IMR-90 (cell line): ENCODE data around the gene SLC30A1. TPM values are rescaled to one million over a fixed set of nuclear protein-coding genes. Genes with fewer than 3 reads are reported as not detected.

Experiments used
- ATAC-seq: fragments of 200-7000 bp; cut with Tn5 transposase; 2 replicates; pipeline ENCODE4 v1.9.1; 2020; ENCODE audit warnings: low read depth, mild to moderate bottlenecking, moderate library complexity
- BruUV-seq: library from RNA; stranded (reverse); fragments of 400-500 nt; replicated peaks from 2 replicates; lab custom pipeline; 2021; lab: Mats Ljungman, UMichigan
- CTCF ChIA-PET: fragments of 300-600 bp; formaldehyde crosslinking; extraction: SDS; loops from one replicate; lab custom pipeline; 2021; ENCODE audit warnings: antibody characterized with exemption; lab: Yijun Ruan, JAX
- POLR2A ChIA-PET: fragments of 300-600 bp; sonication (Branson Sonifier 250); formaldehyde crosslinking; loops from one replicate; lab custom pipeline; 2022; ENCODE audit warnings: antibody characterized with exemption; ENCODE audit not compliant: unreplicated experiment; lab: Charles Lee
- DNase-seq: peaks from one replicate; pipeline ENCODE4 v3.0.0; 2013
- H2AFZ ChIP-seq: replicated peaks from 2 replicates; pipeline ENCODE3; 2013; ENCODE audit warnings: low read length, mild to moderate bottlenecking; ENCODE audit not compliant: poor library complexity
- H2AK5ac ChIP-seq: 2 replicates; pipeline ENCODE4 v1.6.1; 2013; ENCODE audit warnings: low read depth, low read length, inconsistent platforms
- H2AK9ac ChIP-seq: replicated peaks from 2 replicates; pipeline ENCODE3; 2013; ENCODE audit warnings: mild to moderate bottlenecking, low read depth, low read length, moderate library complexity; ENCODE audit not compliant: poor library complexity
- H2BK120ac ChIP-seq: 2 replicates; pipeline ENCODE4 v1.6.1; 2013; ENCODE audit warnings: low read depth, low read length, inconsistent platforms
- H2BK15ac ChIP-seq: 3 replicates; pipeline ENCODE4 v1.6.1; 2013; ENCODE audit warnings: low read depth, low read length, inconsistent platforms
- H2BK20ac ChIP-seq: 2 replicates; pipeline ENCODE4 v1.6.1; 2013; ENCODE audit warnings: low read depth, mild to moderate bottlenecking, inconsistent platforms, low read length, moderate library complexity
- H2BK5ac ChIP-seq: 2 replicates; pipeline ENCODE4 v1.6.1; 2013; ENCODE audit warnings: mild to moderate bottlenecking, low read depth, low read length, inconsistent platforms; ENCODE audit not compliant: poor library complexity, severe bottlenecking
- H3K14ac ChIP-seq: replicated peaks from 2 replicates; pipeline ENCODE4 v1.6.1; 2013; ENCODE audit warnings: low read depth, low read length, inconsistent platforms
- H3K18ac ChIP-seq: 2 replicates; pipeline ENCODE4 v1.6.1; 2013; ENCODE audit warnings: low read depth, low read length, control low read depth
- H3K23ac ChIP-seq: 2 replicates; pipeline ENCODE4 v1.6.1; 2013; ENCODE audit warnings: low read depth, low read length, inconsistent platforms
- H3K27ac ChIP-seq: 2 replicates; pipeline ENCODE4 v1.5.1; 2013; ENCODE audit warnings: mild to moderate bottlenecking, control low read depth, low read length; ENCODE audit not compliant: insufficient read depth
- H3K27me3 ChIP-seq: 2 replicates; pipeline ENCODE4 v1.6.1; 2013; ENCODE audit warnings: low read length; ENCODE audit not compliant: control insufficient read depth, insufficient read depth
- H3K36me3 ChIP-seq: 2 replicates; pipeline ENCODE4 v1.6.1; 2013; ENCODE audit warnings: low read length, mixed read lengths; ENCODE audit not compliant: control insufficient read depth, insufficient read depth
- H3K4ac ChIP-seq: 2 replicates; pipeline ENCODE4 v1.6.1; 2013; ENCODE audit warnings: low read depth, low read length, inconsistent platforms
- H3K4me1 ChIP-seq: 2 replicates; pipeline ENCODE4 v1.6.1; 2013; ENCODE audit warnings: low read length, mixed read lengths; ENCODE audit not compliant: control insufficient read depth, insufficient read depth
- H3K4me2 ChIP-seq: 2 replicates; pipeline ENCODE4 v1.6.1; 2013; ENCODE audit warnings: low read depth, mild to moderate bottlenecking, control low read depth, low read length, moderate library complexity
- H3K4me3 ChIP-seq: 2 replicates; pipeline ENCODE4 v1.5.1; 2013; ENCODE audit warnings: low read depth, mild to moderate bottlenecking, control low read depth, low read length, moderate library complexity; ENCODE audit not compliant: insufficient read depth
- H3K56ac ChIP-seq: 2 replicates; pipeline ENCODE4 v1.6.1; 2013; ENCODE audit warnings: low read length, inconsistent platforms; ENCODE audit not compliant: insufficient read depth; ENCODE audit errors: extremely low read depth
- H3K79me1 ChIP-seq, 2 experiments: 2 replicates each; pipeline ENCODE4 v1.6.1; 2013; ENCODE audit warnings: low read length in 2 of 2, inconsistent platforms in 1 of 2, low read depth in 1 of 2
- H3K9ac ChIP-seq: 2 replicates; pipeline ENCODE4 v1.6.1; 2013; ENCODE audit warnings: low read depth, low read length, control low read depth
- H3K9me1 ChIP-seq: 2 replicates; pipeline ENCODE4 v1.6.1; 2013; ENCODE audit warnings: low read length, inconsistent platforms; ENCODE audit not compliant: insufficient read depth
- H3K9me3 ChIP-seq: 2 replicates; pipeline ENCODE4 v1.6.1; 2013; ENCODE audit warnings: low read length; ENCODE audit not compliant: control insufficient read depth, insufficient read depth
- H4K20me1 ChIP-seq: 2 replicates; pipeline ENCODE4 v1.6.1; 2013; ENCODE audit warnings: low read length, inconsistent platforms; ENCODE audit not compliant: insufficient read depth
- H4K5ac ChIP-seq: 2 replicates; pipeline ENCODE4 v1.6.1; 2013; ENCODE audit warnings: mild to moderate bottlenecking, low read depth, low read length, control low read depth
- H4K8ac ChIP-seq, 2 experiments: 2 replicates each; pipeline ENCODE4 v1.6.1; 2013; ENCODE audit warnings: low read depth in 2 of 2, low read length in 2 of 2, control low read depth in 1 of 2, inconsistent platforms in 1 of 2
- H4K91ac ChIP-seq: 2 replicates; pipeline ENCODE4 v1.6.1; 2013; ENCODE audit warnings: low read depth, low read length, inconsistent platforms; ENCODE audit not compliant: insufficient read depth
- CTCF ChIP-seq: conservative IDR thresholded peaks from 2 replicates; pipeline ENCODE4 v1.5.1; 2012; ENCODE audit warnings: mild to moderate bottlenecking, low read depth, low read length, improper control_type of control experiment
- FOS ChIP-seq: fragments of 150-350 bp; IDR thresholded peaks from 2 replicates; pipeline ENCODE4 v1.6.1; 2016; ENCODE audit warnings: low read depth, low read length
- MAFK ChIP-seq: IDR thresholded peaks from 2 replicates; pipeline ENCODE4 v1.6.1; 2012; ENCODE audit warnings: low read depth, low read length, improper control_type of control experiment
- MAZ ChIP-seq: IDR thresholded peaks from 2 replicates; pipeline ENCODE4 v1.6.1; 2012; ENCODE audit warnings: low read depth, mild to moderate bottlenecking, low read length, improper control_type of control experiment, moderate library complexity, borderline replicate concordance
- MXI1 ChIP-seq: IDR thresholded peaks from 2 replicates; pipeline ENCODE4 v1.6.1; 2012; ENCODE audit warnings: low read depth, mild to moderate bottlenecking, low read length, moderate library complexity, borderline replicate concordance
- POLR2A ChIP-seq: IDR thresholded peaks from 2 replicates; pipeline ENCODE4 v1.6.1; 2012; ENCODE audit warnings: mild to moderate bottlenecking, low read depth, low read length
- RAD21 ChIP-seq: IDR thresholded peaks from 2 replicates; pipeline ENCODE4 v1.6.1; 2012; ENCODE audit warnings: low read length, improper control_type of control experiment
- RCOR1 ChIP-seq: IDR thresholded peaks from 2 replicates; pipeline ENCODE4 v1.6.1; 2012; ENCODE audit warnings: mild to moderate bottlenecking, low read length, improper control_type of control experiment; ENCODE audit not compliant: insufficient replicate concordance
- RFX5 ChIP-seq: IDR thresholded peaks from 2 replicates; pipeline ENCODE4 v1.8.0; 2012; ENCODE audit warnings: low read depth, mild to moderate bottlenecking, low read length, moderate library complexity
- SMC3 ChIP-seq: fragments of 150-350 bp; IDR thresholded peaks from 2 replicates; pipeline ENCODE4 v1.6.1; 2016; ENCODE audit warnings: low read depth, mild to moderate bottlenecking, antibody characterized with exemption, low read length, moderate library complexity
- WGBS, 2 experiments: methylation state at CpG; one replicate each; pipeline versions ENCODE4 v1.1.5 to v1.1.7; 2013; ENCODE audit warnings: missing lambda C conversion rate in 2 of 2; ENCODE audit not compliant: insufficient read length in 1 of 2; ENCODE audit errors: extremely low coverage in 2 of 2; 5-methylcytosine and 5-hydroxymethylcytosine counted together
- dilution Hi-C: fragments of 300-500 bp; cut with HindIII; formaldehyde crosslinking; loops from one replicate; pipeline ENCODE4 v1.14.3; 2018; ENCODE audit warnings: low sequenced_read_pairs; ENCODE audit not compliant: unreplicated experiment
- in situ Hi-C: fragments of 300-500 bp; cut with MboI; formaldehyde crosslinking; loops from 3 replicates; pipeline ENCODE4 v1.14.3; 2019; ENCODE audit warnings: low sequenced_read_pairs, inconsistent platforms, mixed read lengths
- intact Hi-C: fragments of 100-400 bp; cut with micrococcal nuclease; formaldehyde crosslinking; loops from 2 replicates; pipeline ENCODE4 v1.10.0; 2022
- polyA plus RNA-seq, 3 experiments: library from polyadenylated mRNA; depleted of rRNA; stranded (reverse); fragments of >200 nt; gene quantifications; 2 replicates each; pipeline ENCODE4 v1.2.3, GENCODE V29; 2012; ENCODE audit warnings: low replicate concordance in 1 of 3
- total RNA-seq: library from RNA; depleted of rRNA; stranded (reverse); fragments of >200 nt; gene quantifications from 2 replicates; pipeline ENCODE4 v1.2.3, GENCODE V29; 2012

Gene SLC30A1
- total and polyA plus RNA-seq, 2 of the 4 experiments (the other 2 are of a cell fraction) = 5.4 to 8.4 TPM

GRCh38 chr1:211607754-211608473 lies 29.0 kb upstream of the SLC30A1 start:
- no peak overlapping the region for H2BK15ac ChIP-seq
- H3K4me3 ChIP-seq = no peak overlapping the region
- H2AK5ac ChIP-seq = peak overlapping the region; percentile 31; the same call in 1 of the 2 replicates
- H3K9ac ChIP-seq = no peak overlapping the region
- no peak overlapping the region for H3K23ac ChIP-seq
- in situ Hi-C loops = no loop called here
- H4K20me1 ChIP-seq = no peaks in the 10 kb centered on the region
- no peaks in the 10 kb centered on the region for H3K27me3 ChIP-seq
- H3K27ac ChIP-seq = no peak overlapping the region
- H3K36me3 ChIP-seq = no peaks in the 10 kb centered on the region
- H3K18ac ChIP-seq = no peak overlapping the region
- H3K9me3 ChIP-seq = no peaks in the 10 kb centered on the region
- 67% methylated on average over 1 of the region's 6 CpGs; no CpG with 5 or more reads in 1 of the 2 experiments for WGBS, 2 experiments
- no peak overlapping the region for H4K91ac ChIP-seq
- H2AK9ac ChIP-seq = no peak overlapping the region
- peaks cover 8% of the 10 kb centered on the region for H3K4me1 ChIP-seq
- H3K79me1 ChIP-seq = no peaks in the 10 kb centered on the region
- H3K56ac ChIP-seq = no peak overlapping the region
- BruUV-seq = no TSS peak
- no peak overlapping the region for H2BK120ac ChIP-seq
- peak overlapping the region; percentile 3; the same call in 1 of the 2 replicates for H2BK20ac ChIP-seq
- no peak overlapping the region for H2BK5ac ChIP-seq
- H2AFZ ChIP-seq = peak overlapping the region; percentile 53
- TF ChIP-seq RAD21 (no peak), CTCF (no peak), RFX5 (no peak), POLR2A (no peak), MAZ (no peak), SMC3 (no peak), MAFK (no peak), RCOR1 (no peak), FOS (no peak), MXI1 (no peak)
- ChIA-PET POLR2A (no interaction called here), CTCF (no interaction called here)
- peaks cover 6% of the 10 kb centered on the region for H3K9me1 ChIP-seq
- intact Hi-C loops = no loop called here
- H3K14ac ChIP-seq = no peak overlapping the region
- H4K8ac ChIP-seq = no peak overlapping the region
- DNase-seq (no peak), ATAC-seq (no peak)
- peak overlapping the region; percentile 2; the same call in 1 of the 2 replicates for H3K4ac ChIP-seq
- no peak overlapping the region for H3K4me2 ChIP-seq
- dilution Hi-C loops = no loop called here
- no peak overlapping the region; the same call in 1 of the 2 replicates for H4K5ac ChIP-seq
